Esophagus squamous epithelium (tissue), 5 donors: Measurements from ENCODE around the gene RXFP4. TPM values are rescaled to one million over a fixed set of nuclear protein-coding genes. Genes with fewer than 3 reads are reported as not detected.
A peak's percentile ranks its signal among the peaks of the same experiment; 100 is the strongest.

Source experiments
- DNase-seq: peaks from one replicate; lab custom pipeline; 2025; lab: John Stamatoyannopoulos, UW
- H3K27ac ChIP-seq, 4 donors: fragments of 200-600 bp; sonication (generic); one replicate each; pipeline ENCODE4 v1.5.1; 2016 to 2019; ENCODE audit warnings: mild to moderate bottlenecking in 1 of 4
- H3K27me3 ChIP-seq, 4 donors: fragments of 200-600 bp; sonication (generic); 1 replicate in 3 of 4; 2 replicates in 1 of 4; pipeline versions ENCODE4 v1.5.1 to v1.6.0; 2017 to 2021; ENCODE audit warnings: antibody characterized with exemption in 1 of 4
- H3K36me3 ChIP-seq, 3 donors: fragments of 200-600 bp; sonication (generic); one replicate each; pipeline ENCODE4 v1.5.1; 2016 to 2019
- H3K4me1 ChIP-seq, 3 donors: fragments of 200-600 bp; sonication (generic); one replicate each; pipeline ENCODE4 v1.5.1; 2017 to 2019
- H3K4me3 ChIP-seq, 4 donors: fragments of 200-600 bp; sonication (generic); 1 replicate in 3 of 4; 2 replicates in 1 of 4; pipeline ENCODE4 v1.5.1; 2016 to 2019; ENCODE audit warnings: mild to moderate bottlenecking in 2 of 4, moderate library complexity in 1 of 4
- H3K9me3 ChIP-seq, 3 donors: fragments of 200-600 bp; sonication (generic); one replicate each; pipeline ENCODE4 v1.5.1; 2016 to 2019
- CTCF ChIP-seq, 6 experiments: fragments of 450-650 bp in 4 of 6; fragments of 200-600 bp in 2 of 6; sonication (generic) in 2 of 6; IDR thresholded peaks; one replicate each; pipeline ENCODE4 v1.5.1; 2016 to 2019; ENCODE audit warnings: antibody characterized with exemption in 6 of 6, mild to moderate bottlenecking in 4 of 6, moderate library complexity in 4 of 6
- POLR2A ChIP-seq, 4 donors: fragments of 450-650 bp; IDR thresholded peaks; one replicate each; pipeline ENCODE4 v1.6.1; 2017; ENCODE audit warnings: antibody characterized with exemption in 4 of 4, mild to moderate bottlenecking in 4 of 4, moderate library complexity in 3 of 4
- WGBS, 2 donors: methylation state at CpG; one replicate each; pipeline ENCODE4 v1.1.5; 2018; 5-methylcytosine and 5-hydroxymethylcytosine counted together
- intact Hi-C: fragments of 100-400 bp; cut with DNase I; formaldehyde crosslinking; loops from one replicate; pipeline ENCODE4 v1.15.0; 2022
- total RNA-seq, 4 donors: library from RNA; depleted of rRNA; stranded (reverse); fragments of >200 nt; gene quantifications; one replicate each; pipeline ENCODE4 v1.1.0, GENCODE V29; 2016
- donor health status: DM: yes; HTN: yes; CAD: no.

The RXFP4 gene
- total RNA-seq, 4 donors from 2014 or later: not detected

- H3K4me1 ChIP-seq: peaks cover 63 to 94% (median 82%) of the 10 kb centered on the region in 3 donors
- H3K4me3 ChIP-seq: peak overlapping the region in 2 of 4 donors; percentile 80 to 91
- H3K27ac ChIP-seq: peak overlapping the region in 3 of 4 donors; percentile 96 to 98 (median 97)
- peaks cover 0 to 15% (median 4%) of the 10 kb centered on the region in 3 donors for H3K36me3 ChIP-seq
- WGBS, 2 donors: 51 to 57% methylated on average over 3 of the region's 3 CpGs
- H3K9me3 ChIP-seq: no peaks in the 10 kb centered on the region
- DNase-seq: no peak
- intact Hi-C loops: no loop called here
- no peaks in the 10 kb centered on the region for H3K27me3 ChIP-seq
- no peak for TF ChIP-seq POLR2A (IDR thresholded peaks at IDR 0.05)
- no peak for TF ChIP-seq CTCF (IDR thresholded peaks at IDR 0.05)
Observed at GRCh38 chr1:155973723-155974122, 32.3 kb downstream of the RXFP4 start.

- Histone ChIP-seq H3K27me3 (no peaks in the 10 kb centered on the region), H3K36me3 (peaks cover 0 to 7% (median 0%) of the 10 kb centered on the region in 3 donors), H3K4me1 (peaks cover 68 to 94% (median 81%) of the 10 kb centered on the region in 3 donors), H3K9me3 (no peaks in the 10 kb centered on the region), H3K4me3 (peak overlapping the region in 3 of 4 donors; percentile 80 to 98 (median 91)), H3K27ac (peak overlapping the region; percentile 26 to 98 (median 96))
- intact Hi-C loops: no loop called here
- 16 to 22% methylated on average over 10 of the region's 13 CpGs for WGBS, 2 donors
- no peak for DNase-seq
- no peak for TF ChIP-seq POLR2A (IDR thresholded peaks at IDR 0.05)
- TF ChIP-seq CTCF (IDR thresholded peaks at IDR 0.05): no peak
Observed at GRCh38 chr1:155974208-155975115, 33.0 kb downstream of the RXFP4 start.

GRCh38 chr1:155975375-155976061 lies 34.1 kb downstream of the RXFP4 start:
- Histone ChIP-seq H3K4me3 (peak overlapping the region; percentile 80 to 98 (median 86)), H3K9me3 (no peaks in the 10 kb centered on the region), H3K4me1 (peaks cover 67 to 94% (median 81%) of the 10 kb centered on the region in 3 donors), H3K27ac (peak overlapping the region; percentile 90 to 98 (median 96)), H3K27me3 (no peaks in the 10 kb centered on the region), H3K36me3 (no peaks in the 10 kb centered on the region)
- intact Hi-C loops: no loop called here
- TF ChIP-seq POLR2A (IDR thresholded peaks at IDR 0.05) (no peak), CTCF (IDR thresholded peaks at IDR 0.05) (no peak)
- WGBS, 2 donors: 18 to 43% methylated on average over 4 of the region's 4 CpGs
- DNase-seq: no peak

- Histone ChIP-seq H3K9me3 (no peaks in the 10 kb centered on the region), H3K4me3 (peak overlapping the region; percentile 80 to 98 (median 86)), H3K4me1 (peaks cover 67 to 94% (median 80%) of the 10 kb centered on the region in 3 donors), H3K27ac (peak overlapping the region; percentile 90 to 98 (median 96)), H3K36me3 (no peaks in the 10 kb centered on the region), H3K27me3 (no peaks in the 10 kb centered on the region)
- intact Hi-C loops: no loop called here
- TF ChIP-seq CTCF (IDR thresholded peaks at IDR 0.05) (no peak), POLR2A (IDR thresholded peaks at IDR 0.05) (peak in 2 of 4 donors; percentile 22 to 27)
- WGBS, 2 donors: 6% methylated on average over 7 to 9 of the region's 14 CpGs
- DNase-seq: no peak
Observed at GRCh38 chr1:155976062-155976912, 34.8 kb downstream of the RXFP4 start.
